Measurements from ENCODE around the gene NDUFA11. TPM values are rescaled to one million over a fixed set of nuclear protein-coding genes. Genes with fewer than 3 reads are reported as not detected.
"Not testable (repeated sequence)": the region's sequence is repeated elsewhere in the genome, so short reads cannot be mapped to it uniquely, and the experiment has no call there.

Gene NDUFA11
- total and polyA plus RNA-seq, 8 donors, result 22.2 to 524 (median 344) TPM

GRCh38 chr19:5857203-5858081 lies 46.1 kb downstream of the NDUFA11 start:
- intact Hi-C loops (cut with DNase I; ENCODE audit: low total_unique reads), result no loop called here
- Histone ChIP-seq H3K27me3 (no peaks in the 10 kb centered on the region), H3K4me1 (no peaks in the 10 kb centered on the region), H3K4me3 (no peak overlapping the region), H3K27ac (no peak overlapping the region), H3K9me3 (no peaks in the 10 kb centered on the region), H3K36me3 (no peaks in the 10 kb centered on the region)
- WGBS, 5 donors, result 80 to 84% (median 82%) methylated on average over 18 of the region's 18 CpGs
- TF ChIP-seq EP300 (IDR thresholded peaks at IDR 0.05) (no peak), CTCF (IDR thresholded peaks at IDR 0.05) (no peak), POLR2A (IDR thresholded peaks at IDR 0.05) (no peak), POLR2AphosphoS5 (IDR thresholded peaks at IDR 0.05) (no peak)
- DNase-seq, result peak in 1 of 2 donors; percentile 45

- H3K4me3 ChIP-seq; intact Hi-C loops (cut with DNase I; ENCODE audit: low total_unique reads); DNase-seq; H3K27ac ChIP-seq; H3K27me3 ChIP-seq; H3K9me3 ChIP-seq; H3K36me3 ChIP-seq: not testable (repeated sequence)
- WGBS, 5 donors, result 79 to 89% (median 87%) methylated on average over 9 of the region's 9 CpGs
- peaks cover 6 to 15% (median 11%) of the 10 kb centered on the region in 4 donors for H3K4me1 ChIP-seq
These were observed 48.4 kb downstream of the NDUFA11 start for GRCh38 chr19:5855151-5855550.

- H3K9me3 ChIP-seq; intact Hi-C loops (cut with DNase I; ENCODE audit: low total_unique reads); H3K27me3 ChIP-seq; H3K36me3 ChIP-seq; H3K27ac ChIP-seq; H3K4me3 ChIP-seq; DNase-seq: not testable (repeated sequence)
- 81 to 84% (median 82%) methylated on average over 9 to 10 of the region's 10 CpGs for WGBS, 5 donors
- H3K4me1 ChIP-seq, result peaks cover 6 to 15% (median 13%) of the 10 kb centered on the region in 4 donors
These were observed 49.5 kb downstream of the NDUFA11 start for GRCh38 chr19:5854121-5854520.

- DNase-seq, result peak; percentile 54 to 66
- WGBS, 5 donors, result 28 to 64% (median 41%) methylated on average over 8 to 10 of the region's 10 CpGs
- TF ChIP-seq POLR2AphosphoS5 (IDR thresholded peaks at IDR 0.05), result peak in 2 of 3 donors; percentile 53 to 66
- TF ChIP-seq EP300 (IDR thresholded peaks at IDR 0.05), result no peak
- intact Hi-C loops (cut with DNase I; ENCODE audit: low total_unique reads), result no loop called here
- Histone ChIP-seq H3K9me3 (no peaks in the 10 kb centered on the region), H3K27ac (peak within 1 kb of the TSS; percentile 25 to 79 (median 76)), H3K4me1 (peaks cover 6 to 15% (median 13%) of the 10 kb centered on the region in 4 donors), H3K4me3 (peak within 1 kb of the TSS in 3 of 4 donors; percentile 8 to 32 (median 19)), H3K36me3 (no peaks in the 10 kb centered on the region), H3K27me3 (no peaks in the 10 kb centered on the region)
These were observed 52.3 kb downstream of the NDUFA11 start, which contains the start of gene FUT3 for GRCh38 chr19:5851302-5851701. FUT3 (minus strand) TSS chr19:5851449.

- WGBS, 5 donors, result 7 to 23% (median 17%) methylated on average over 5 of the region's 5 CpGs
- peak overlapping the region; percentile 25 to 79 (median 76) for H3K27ac ChIP-seq
- TF ChIP-seq EP300 (IDR thresholded peaks at IDR 0.05), result no peak
- no peak for TF ChIP-seq POLR2AphosphoS5 (IDR thresholded peaks at IDR 0.05)
- no peak for TF ChIP-seq POLR2A (IDR thresholded peaks at IDR 0.05)
- TF ChIP-seq CTCF (IDR thresholded peaks at IDR 0.05), result no peak
These were observed 52.8 kb downstream of the NDUFA11 start for GRCh38 chr19:5850743-5851293.

More at GRCh38 chr19:5850743-5851293, 52.8 kb downstream of the NDUFA11 start:
- H3K9me3 ChIP-seq, result no peaks in the 10 kb centered on the region
- no peaks in the 10 kb centered on the region for H3K36me3 ChIP-seq
- H3K4me3 ChIP-seq, result peak overlapping the region in 3 of 4 donors; percentile 8 to 32 (median 19)
- peak; percentile 64 to 66 for DNase-seq
- no peaks in the 10 kb centered on the region for H3K27me3 ChIP-seq
- peaks cover 6 to 15% (median 13%) of the 10 kb centered on the region in 4 donors for H3K4me1 ChIP-seq
- intact Hi-C loops (cut with DNase I; ENCODE audit: low total_unique reads), result no loop called here
